Measurements from ENCODE around the gene ZCCHC13.
"Not testable (repeated sequence)": the region's sequence is repeated elsewhere in the genome, so short reads cannot be mapped to it uniquely, and the experiment has no call there.

The ZCCHC13 gene

DNA sequence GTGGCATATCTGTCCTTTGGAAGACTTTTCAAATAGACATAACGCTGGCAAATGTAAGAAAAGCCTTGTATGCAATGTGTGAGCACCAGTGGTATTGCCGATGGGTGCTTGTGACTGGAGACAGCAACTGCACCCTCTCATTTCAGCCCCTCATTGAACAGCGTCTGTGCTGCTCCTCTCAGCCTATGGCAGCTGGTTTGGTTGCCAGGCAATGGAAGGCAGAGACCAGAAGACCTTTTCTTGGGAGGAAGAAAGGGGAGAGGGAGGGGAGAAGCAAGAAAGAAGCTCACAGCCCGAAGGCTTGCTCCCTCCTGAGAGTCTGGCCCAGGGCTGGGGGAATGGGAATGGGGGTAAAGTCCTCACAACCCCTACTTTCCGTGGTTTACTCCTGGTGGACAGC is 20.2 kb downstream of the ZCCHC13 start:
- no peak for DNase-seq

DNA sequence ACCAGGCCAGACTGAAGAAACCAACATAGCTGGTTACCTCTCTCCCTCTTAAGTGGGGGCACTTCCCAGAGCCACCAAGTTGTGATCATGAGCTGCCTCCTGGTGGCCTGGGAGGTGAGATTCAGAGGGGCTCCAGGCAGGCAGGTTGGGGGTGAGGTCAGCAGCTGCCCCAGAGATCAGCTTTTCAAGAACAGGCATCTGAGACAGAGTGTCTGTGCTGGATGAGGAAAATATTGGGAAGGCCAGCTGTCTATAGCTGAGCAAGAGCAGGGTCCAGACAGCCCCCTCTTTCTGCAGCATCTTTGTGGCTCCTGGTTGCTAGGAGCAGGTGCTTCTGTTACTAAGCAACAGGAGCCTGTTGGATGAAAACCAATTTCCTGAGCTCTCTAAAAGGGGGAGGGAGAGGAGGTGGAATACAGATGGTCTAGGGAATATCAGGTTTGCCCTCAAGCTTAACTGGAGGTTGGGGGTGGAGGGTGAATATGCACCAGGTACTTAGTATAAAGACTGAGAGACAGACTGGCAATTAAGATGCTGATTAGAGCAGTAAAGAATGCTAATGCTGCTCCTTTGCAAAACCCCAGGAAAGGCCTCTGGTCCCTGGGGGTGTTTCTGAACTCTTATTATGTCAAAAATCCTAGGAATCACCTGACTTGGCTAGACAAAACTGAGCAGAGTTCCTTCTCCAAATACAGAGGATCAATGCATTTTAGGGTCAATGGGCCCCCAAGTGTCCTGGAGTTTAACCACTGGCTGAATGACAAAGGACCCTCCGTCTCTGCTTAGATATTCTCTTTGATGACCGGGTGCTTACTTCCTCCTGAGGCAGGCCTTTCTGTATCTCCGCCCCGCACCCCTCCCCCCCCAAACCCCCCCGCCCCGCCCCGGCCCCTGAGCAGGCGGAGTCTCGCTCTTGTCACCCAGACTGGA is 21.4 kb downstream of the ZCCHC13 start:
- DNase-seq = peak; percentile 33

DNA sequence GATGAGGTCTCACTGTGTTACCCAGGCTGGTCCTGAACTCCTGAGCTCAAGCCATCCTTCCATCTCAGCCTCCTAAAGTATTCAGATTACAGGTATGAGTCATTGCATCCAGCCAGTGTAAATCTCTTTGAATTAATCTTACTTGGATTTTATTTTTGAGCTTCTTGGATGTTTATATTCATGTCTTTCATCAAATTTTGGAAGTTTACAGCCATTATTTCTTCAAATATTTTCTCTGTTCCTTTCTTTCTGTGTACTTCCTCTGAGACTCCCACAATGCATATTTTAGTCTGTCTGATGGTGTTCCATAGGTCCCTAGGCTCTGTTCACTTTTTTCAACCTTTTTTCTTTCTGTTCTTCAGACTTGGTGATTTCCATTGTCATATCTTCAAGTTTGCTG is 34.9 kb downstream of the ZCCHC13 start:
- DNase-seq = no peak

DNA sequence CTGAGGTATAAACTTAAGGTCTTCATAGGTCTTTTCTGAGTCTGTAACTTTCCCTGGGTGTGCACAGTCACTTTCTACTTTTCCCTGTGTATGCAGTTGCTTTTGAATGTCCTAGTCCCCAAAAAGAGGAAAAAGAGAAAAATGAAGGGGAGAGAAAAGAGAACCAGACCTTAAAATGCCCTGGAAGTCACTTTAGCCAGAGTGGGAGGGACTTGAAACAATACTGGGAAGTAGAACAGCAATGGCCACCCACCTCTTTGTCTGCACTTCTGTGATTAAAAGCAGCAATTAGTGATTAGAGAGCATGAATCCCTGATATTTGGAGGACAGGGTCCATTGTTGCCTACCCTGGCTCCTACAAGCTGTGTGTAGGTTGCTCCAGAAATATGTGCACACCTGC is 36.1 kb downstream of the ZCCHC13 start:
- no peak for DNase-seq

DNA sequence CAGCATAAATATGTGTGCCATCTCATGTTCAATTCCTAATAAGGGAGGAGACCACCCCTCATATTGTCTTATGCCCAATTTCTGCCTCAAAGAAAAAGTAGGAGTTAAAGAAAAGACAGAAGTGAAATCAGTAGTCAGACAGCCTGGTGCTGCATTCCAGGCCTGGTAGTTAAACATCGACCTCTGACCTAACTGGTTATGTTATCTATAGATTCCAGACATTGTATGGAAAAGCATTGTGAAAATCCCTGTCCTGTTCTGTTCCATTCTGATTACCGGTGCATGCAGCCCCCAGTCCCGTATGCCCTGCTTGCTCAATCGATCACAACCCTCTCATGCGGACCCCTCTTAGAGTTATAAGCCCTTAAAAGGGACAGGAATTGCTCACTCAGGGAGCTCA is 38.2 kb downstream of the ZCCHC13 start:
- DNase-seq = not testable (repeated sequence)

DNA sequence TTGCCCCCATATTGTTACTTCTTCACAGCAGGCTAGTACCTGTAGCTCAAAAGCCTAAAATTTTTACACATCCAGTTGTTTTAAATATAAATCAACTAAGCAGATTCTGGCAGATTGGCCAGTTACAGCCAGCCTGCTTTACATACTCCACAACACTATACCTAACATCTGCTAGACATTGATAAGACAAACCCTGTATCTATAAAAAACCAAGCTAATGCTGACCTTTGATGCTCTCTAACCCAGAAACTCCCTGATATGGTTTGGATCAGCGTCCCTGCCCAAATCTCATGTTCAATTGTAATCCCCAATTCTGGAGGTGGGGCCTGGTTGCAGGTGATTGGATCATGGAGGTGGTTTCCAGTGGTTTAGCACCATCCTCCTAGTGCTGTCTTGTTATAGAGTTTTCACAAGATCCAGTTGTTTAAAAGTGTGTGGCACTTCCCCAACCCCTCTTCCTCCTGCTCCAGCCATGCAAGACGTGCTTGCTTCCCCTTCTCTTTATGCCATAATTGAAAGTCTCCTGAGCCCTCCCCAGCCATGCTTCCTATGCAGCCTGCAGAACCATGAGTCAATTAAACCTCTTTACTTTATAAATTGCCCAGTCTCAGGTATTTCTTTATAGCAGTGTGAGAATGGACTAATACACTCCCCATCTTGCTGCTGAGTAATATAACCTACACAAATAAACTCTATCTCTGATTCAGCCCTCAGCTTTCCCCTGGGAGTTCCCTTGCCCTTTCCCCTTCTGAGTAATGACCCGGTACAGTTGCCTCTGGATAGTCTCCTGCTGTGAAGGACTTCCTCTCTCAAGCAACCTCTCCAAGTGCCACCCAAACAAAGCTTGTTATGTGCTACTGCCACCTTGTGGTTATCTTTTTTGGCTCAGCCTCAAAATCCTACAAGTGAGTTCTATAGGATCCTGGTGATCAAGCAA is 39.6 kb downstream of the ZCCHC13 start:
- DNase-seq = peak; percentile 68

DNA sequence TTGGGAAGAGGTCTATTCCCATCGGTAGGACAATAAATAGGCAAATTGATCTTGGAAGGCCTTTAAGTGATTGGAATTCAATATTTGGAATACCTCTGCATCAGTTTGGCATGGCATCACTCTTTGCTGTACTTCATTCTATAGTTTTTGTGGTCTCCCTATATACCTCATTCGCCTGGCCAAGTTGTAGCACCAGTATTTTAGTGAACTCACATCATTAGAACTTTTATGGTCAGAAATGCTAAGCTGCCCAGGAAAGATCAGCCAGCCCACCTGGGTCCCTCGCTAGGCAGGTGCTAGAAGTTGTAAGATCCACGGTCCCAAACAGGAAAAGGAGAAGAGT is 40.3 kb downstream of the ZCCHC13 start:
- no peak for DNase-seq

DNA sequence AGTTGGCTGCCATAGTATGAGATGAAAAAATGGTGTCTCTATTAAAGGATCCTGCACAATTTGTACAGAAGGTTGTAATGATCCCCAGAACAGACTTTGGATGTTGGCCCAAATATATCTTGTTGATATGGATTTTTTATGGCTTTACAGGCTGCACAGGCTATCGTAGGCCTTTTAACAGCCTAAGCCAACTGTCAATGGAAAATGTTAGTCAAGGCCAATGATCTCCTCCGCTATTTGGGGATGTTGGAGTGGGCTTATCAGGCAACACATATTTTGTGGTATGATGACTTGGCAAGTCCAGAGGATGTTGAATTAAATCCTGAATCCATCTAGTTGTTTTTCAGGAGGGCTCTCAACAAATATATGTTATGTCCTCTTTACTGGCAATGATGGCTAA is 42.1 kb downstream of the ZCCHC13 start:
- DNase-seq = no peak

DNA sequence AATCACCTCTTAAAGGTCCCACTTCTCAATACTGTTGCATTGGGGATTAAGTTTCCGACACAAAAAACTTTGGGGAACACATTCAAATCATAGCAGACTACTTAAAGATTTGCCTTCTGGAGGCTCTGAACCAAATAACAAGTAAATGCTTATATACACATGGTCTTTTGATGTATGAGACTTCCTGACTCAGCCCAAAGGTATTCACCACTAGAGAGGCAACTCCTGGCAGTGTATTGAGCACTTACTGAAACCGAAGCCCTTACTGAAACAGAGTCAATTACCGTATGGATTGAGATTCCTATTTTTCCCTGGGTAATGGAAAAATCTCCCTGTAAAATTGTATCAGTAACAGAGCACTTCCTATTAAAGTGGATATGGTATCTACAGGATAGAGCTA is 45.4 kb downstream of the ZCCHC13 start:
- no peak for DNase-seq

DNA sequence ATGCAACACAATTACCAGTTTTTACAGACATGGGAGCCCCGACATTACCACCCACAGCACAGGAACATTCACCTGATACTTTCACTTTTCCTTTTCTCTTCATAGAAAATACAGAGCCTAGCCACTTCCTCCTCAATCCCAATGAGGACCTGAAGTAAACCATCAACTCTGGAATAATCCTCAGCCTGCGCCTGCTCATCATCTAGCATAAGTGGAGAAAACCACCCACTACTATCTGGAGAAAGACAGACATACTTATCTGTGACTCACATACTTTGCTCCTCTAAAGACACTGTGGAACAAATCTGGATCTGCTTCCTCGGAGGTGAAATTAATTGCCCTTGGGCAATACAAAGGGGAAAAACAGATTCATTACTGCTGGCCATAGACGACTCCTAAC is 47.8 kb downstream of the ZCCHC13 start:
- DNase-seq = no peak

DNA sequence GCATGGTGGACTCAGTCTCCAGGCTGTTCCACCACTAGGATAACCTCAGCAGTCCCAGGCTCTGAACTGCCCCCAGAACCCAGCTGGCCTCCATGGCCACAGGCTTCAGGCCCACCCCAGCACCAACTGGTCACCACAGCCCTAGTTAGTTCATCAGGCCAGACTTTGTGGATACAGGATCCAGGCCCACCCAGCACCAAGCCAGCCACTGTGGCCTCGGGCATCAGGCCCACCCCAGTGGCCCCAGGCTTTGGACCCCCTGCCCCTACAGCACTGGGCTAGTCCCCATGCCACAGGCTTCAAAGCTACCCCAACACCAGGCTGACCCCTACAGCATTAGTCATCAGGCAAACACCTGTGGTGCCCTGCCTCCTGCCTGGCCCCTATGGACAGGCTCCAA is 50.0 kb downstream of the ZCCHC13 start:
- DNase-seq = no peak
